GM19452 (cell line): ENCODE data around the gene ATXN1.
A peak's percentile ranks its signal among the peaks of the same experiment; 100 is the strongest.
"Not testable (repeated sequence)": the region's sequence is repeated elsewhere in the genome, so short reads cannot be mapped to it uniquely, and the experiment has no call there.

Experiments
- ATAC-seq: cut with Tn5 transposase; IDR thresholded peaks from one replicate; pipeline ENCODE4 v1.9.1; 2021; ENCODE audit not compliant: unreplicated experiment

ATXN1 gene

DNA sequence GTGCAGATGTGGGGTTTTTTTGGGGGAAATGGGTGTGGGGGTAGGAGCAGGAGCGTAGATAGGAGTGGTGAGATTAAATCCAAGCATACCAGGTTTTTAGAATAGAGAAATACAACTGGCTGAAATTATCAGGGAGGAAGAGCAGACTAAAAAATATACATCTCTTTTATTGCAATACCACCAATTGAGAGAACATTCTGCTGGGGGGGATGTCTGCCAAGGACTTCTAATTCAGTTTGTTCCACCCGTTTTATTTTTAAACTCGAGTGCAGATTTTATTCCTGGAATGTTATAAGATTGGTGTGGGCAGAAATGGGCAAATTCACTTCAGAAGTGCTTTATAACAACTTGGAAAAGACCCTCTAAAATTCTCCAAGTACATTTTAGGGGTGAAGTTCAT lies 330.2 kb downstream of the ATXN1 start:
- no peak for ATAC-seq

DNA sequence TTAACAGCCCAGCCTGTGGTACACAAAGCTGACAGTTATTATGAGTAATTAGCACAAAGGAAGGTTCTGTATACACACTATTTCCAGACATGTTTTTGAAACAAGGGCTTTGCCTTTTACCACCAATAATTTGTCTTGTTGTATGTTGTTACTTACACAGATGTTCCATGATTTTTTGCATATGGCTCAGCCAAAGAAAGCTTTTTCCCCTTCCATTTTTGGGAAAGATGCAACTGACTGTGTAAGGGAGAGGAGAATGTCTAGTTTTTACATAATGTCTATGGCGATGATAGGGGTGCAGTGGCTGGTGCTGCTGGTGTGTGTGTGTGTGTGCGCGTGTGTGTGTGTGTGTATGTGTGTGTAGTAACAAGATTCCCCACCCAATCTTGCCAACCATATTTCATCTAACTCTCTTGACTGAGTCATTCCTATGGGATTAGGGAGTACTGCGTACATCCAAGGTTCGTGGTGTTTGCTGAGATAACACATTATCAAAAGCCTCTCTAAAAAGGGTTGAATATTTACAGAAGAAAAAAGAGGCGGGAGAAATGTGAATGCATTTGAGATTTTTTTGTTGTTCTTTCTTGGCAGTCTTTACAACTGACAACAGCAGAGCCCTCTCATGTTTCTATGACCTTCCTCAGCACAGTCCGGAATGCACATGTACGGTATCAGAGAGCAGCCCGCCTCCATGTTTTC lies 330.7 kb downstream of the ATXN1 start:
- ATAC-seq, result no peak

- ATAC-seq, result no peak
Measured at GRCh38 chr6:16429669-16430068, 331.6 kb downstream of the ATXN1 start.

DNA sequence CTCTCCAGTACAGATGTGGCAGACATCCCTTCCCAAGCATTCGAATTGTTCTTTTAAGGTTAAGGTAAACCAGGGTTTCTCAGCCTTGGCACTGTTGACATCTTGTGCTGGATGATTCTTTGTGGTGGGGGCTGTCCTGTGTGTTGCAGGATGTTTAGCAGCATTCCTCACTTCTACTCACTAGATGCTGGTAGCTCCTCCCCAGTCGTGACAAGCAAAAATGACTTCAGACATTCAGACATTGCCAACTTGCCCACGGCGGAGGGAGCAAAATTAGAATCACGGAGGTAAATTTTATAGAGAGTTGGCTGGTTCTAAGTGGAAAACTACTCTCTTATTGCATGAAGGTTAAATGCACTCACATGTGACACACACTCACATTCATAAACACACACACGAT lies 334.1 kb downstream of the ATXN1 start:
- ATAC-seq, result no peak

GRCh38 chr6:16425881-16426615 lies 335.2 kb downstream of the ATXN1 start:
- ATAC-seq, result no peak

DNA sequence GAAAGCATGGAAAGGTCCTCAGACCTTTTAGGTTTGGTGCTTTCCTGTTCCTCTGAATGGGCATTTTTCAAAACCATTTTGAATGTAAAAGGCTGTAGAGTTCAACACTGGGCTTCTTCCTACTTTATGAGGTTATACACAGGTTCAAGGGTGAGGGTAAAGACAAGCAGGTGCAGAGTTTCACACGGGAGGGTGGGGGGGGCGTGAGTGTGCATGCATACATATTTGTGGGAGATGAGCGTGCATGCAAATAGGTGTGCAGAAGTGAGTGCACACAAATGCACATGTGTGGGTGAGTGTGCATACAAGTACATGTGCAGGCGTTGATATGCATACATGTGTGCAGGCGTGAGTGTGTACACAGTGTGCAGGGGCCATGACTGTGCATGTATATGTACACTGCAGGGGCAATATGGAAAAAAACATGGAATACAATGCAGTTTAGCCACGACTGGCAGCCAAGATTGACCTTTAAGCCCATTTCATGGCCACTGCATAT lies 339.7 kb downstream of the ATXN1 start:
- ATAC-seq, result peak; percentile 18

- ATAC-seq, result peak; percentile 71
Measured at GRCh38 chr6:16420715-16421461, 340.4 kb downstream of the ATXN1 start.

- peak; percentile 15 for ATAC-seq
Measured at GRCh38 chr6:16420337-16420714, 340.9 kb downstream of the ATXN1 start.

- ATAC-seq, result peak; percentile 61
Measured at GRCh38 chr6:16419636-16420336, 341.5 kb downstream of the ATXN1 start.

DNA sequence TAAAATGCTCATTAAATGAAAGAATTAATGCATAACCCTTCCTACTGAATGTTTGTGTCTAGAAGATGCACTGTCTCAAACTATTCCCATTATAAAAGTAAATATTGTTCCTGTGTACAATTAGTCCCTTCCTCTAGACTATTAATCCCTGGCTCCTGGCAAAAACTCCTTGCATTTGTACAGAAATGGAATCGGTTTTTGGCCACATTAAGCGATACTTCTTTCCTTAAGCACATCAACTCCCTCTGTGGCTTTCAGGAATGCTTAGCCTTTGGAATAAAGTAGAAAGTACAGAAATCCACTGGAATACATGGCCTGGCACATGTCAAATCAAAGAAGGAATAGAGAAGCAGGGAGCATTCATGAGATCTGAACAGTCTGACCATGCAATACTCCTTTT lies 343.1 kb downstream of the ATXN1 start:
- no peak for ATAC-seq

DNA sequence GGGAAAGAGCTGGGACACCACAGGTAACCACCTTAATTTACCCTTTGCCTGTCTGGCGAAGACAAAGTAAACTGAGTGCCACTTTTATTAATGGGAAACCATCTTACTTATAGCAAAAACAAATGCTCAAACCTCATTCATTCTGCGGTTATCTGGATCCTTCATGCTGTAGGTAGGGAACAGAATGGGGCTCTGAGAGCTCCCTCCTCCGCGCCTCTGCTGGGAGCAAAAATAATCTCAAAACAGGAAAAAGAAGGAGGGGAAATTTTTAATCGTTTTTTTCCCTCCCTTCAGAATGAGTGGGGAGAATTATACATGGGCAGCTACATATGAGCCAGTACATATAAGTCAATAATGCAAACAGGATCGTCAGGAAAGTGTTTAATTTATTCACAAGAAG lies 345.6 kb downstream of the ATXN1 start:
- no peak for ATAC-seq

GRCh38 chr6:16414205-16414604 lies 347.1 kb downstream of the ATXN1 start:
- ATAC-seq, result peak; percentile 52

DNA sequence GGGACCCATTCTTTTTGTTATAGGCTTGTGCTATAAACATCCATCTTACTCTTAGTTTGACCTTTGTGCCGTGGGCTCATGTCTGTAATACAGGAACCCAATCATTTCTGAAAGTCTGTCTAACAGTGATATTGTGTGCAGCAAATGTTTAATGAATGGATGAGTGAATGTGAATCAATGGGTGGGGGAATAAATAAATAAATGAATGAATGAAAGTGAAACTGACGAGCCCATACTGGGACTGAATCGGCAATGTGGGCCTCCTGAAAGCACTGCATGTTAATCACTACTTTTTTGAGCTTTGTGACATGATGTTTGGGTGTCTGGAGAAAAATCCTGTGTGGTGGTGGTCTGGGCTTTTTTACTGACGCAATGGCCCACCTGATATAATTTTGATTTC lies 347.9 kb downstream of the ATXN1 start:
- ATAC-seq, result no peak

DNA sequence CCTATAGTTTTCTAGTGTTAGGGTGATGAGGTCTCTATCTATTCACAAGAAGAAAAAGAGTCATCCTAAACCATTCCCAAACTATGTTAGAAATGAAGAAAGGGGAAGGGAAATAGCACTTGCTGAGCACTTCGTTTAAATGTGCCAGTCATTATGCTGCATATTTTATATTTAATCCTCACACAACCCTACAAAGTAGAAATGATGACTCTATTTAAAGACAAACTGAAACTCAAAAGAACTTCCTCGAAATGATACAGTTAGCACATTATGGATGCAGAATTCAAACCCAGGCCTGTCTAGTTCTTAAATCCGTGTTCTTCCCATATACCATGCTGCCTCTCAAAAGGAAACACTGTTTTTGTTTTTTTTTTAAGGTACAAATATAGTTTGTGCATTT lies 348.3 kb downstream of the ATXN1 start:
- ATAC-seq, result no peak

GRCh38 chr6:16412171-16412570 lies 349.1 kb downstream of the ATXN1 start:
- ATAC-seq, result no peak

- ATAC-seq, result no peak
Measured at GRCh38 chr6:16409531-16410441, 351.5 kb downstream of the ATXN1 start.

DNA sequence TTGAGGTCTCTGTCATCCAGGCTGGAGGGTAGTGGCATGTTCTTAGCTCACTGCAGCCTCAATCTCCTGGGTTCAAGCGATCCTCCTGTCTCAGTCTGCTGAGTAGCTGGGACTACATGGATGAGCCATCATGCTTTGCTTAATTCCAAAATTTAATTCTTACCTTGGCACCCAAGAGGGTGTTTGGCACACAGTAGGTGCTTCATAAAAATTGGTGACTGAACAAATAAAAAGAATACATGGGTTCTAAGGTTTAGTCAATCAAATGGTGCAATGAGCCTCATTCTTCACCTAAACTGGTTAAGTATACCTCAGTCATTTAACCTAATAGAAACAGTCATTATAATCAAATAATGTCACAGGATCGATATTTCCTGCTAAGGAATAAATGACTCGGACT lies 352.5 kb downstream of the ATXN1 start:
- ATAC-seq, result no peak

- no peak for ATAC-seq
Measured at GRCh38 chr6:16406966-16407365, 354.3 kb downstream of the ATXN1 start.

- not testable (repeated sequence) for ATAC-seq
Measured at GRCh38 chr6:16406538-16406937, 354.7 kb downstream of the ATXN1 start.

- ATAC-seq, result no peak
Measured at GRCh38 chr6:16405375-16405774, 355.9 kb downstream of the ATXN1 start.
